Spleen (tissue), 11 donors: ENCODE data around the gene SEC24D. TPM values are rescaled to one million over a fixed set of nuclear protein-coding genes. Genes with fewer than 3 reads are reported as not detected.

Source experiments
- DNase-seq: peaks from one replicate; pipeline ENCODE4 v3.0.0-alpha.2; 2020
- H3K27ac ChIP-seq, 8 donors: fragments of 200-600 bp; sonication (generic) in 7 of 8; 1 replicate in 4 of 8; 2 replicates in 4 of 8; pipeline versions ENCODE4 v1.5.0 to v1.8.0; 2016 to 2021; ENCODE audit warnings: inconsistent platforms in 4 of 8, mild to moderate bottlenecking in 4 of 8, moderate library complexity in 1 of 8
- H3K27me3 ChIP-seq, 7 donors: fragments of 200-600 bp; sonication (generic) in 6 of 7; replicated peaks in 1 of 7; 1 replicate in 4 of 7; 2 replicates in 3 of 7; pipeline versions ENCODE4 v1.5.0 to v1.8.0; 2016 to 2021; ENCODE audit warnings: inconsistent platforms in 3 of 7, mild to moderate bottlenecking in 1 of 7
- H3K36me3 ChIP-seq, 6 donors: fragments of 200-600 bp; sonication (generic) in 5 of 6; 1 replicate in 4 of 6; 2 replicates in 2 of 6; pipeline versions ENCODE4 v1.5.0 to v1.8.0; 2016 to 2021; ENCODE audit warnings: inconsistent platforms in 2 of 6
- H3K4me1 ChIP-seq, 6 donors: fragments of 200-600 bp; sonication (generic) in 5 of 6; 1 replicate in 3 of 6; 2 replicates in 3 of 6; pipeline versions ENCODE4 v1.5.0 to v1.8.0; 2016 to 2021; ENCODE audit warnings: inconsistent platforms in 3 of 6
- H3K4me3 ChIP-seq, 8 donors: fragments of 200-600 bp; sonication (generic) in 7 of 8; 1 replicate in 4 of 8; 2 replicates in 4 of 8; pipeline versions ENCODE4 v1.5.0 to v1.8.0; 2016 to 2021; ENCODE audit warnings: inconsistent platforms in 4 of 8, mild to moderate bottlenecking in 4 of 8, moderate library complexity in 2 of 8
- H3K9me3 ChIP-seq, 8 donors: fragments of 200-600 bp; sonication (generic) in 7 of 8; 1 replicate in 4 of 8; 2 replicates in 4 of 8; pipeline versions ENCODE4 v1.5.0 to v1.8.0; 2016 to 2021; ENCODE audit warnings: inconsistent platforms in 4 of 8
- POLR2A ChIP-seq, 3 donors: fragments of 450-650 bp; IDR thresholded peaks; one replicate each; pipeline ENCODE4 v1.5.1; 2017; ENCODE audit warnings: antibody characterized with exemption in 3 of 3, mild to moderate bottlenecking in 1 of 3
- POLR2AphosphoS5 ChIP-seq, 3 donors: sonication (generic); formaldehyde crosslinking; IDR thresholded peaks; one replicate each; pipeline ENCODE4 v1.5.1; 2017; ENCODE audit warnings: antibody characterized with exemption in 3 of 3
- WGBS, 5 donors: extraction: QIAGEN DNeasy Blood & Tissue Kit in 3 of 5; methylation state at CpG; one replicate each; pipeline versions ENCODE4 v1.1.5 to v1.1.7; 2013 to 2018; 5-methylcytosine and 5-hydroxymethylcytosine counted together
- intact Hi-C: fragments of 100-400 bp; cut with DNase I; formaldehyde crosslinking; loops from one replicate; pipeline ENCODE4 v1.15.0; 2023; ENCODE audit warnings: low total_unique reads
- polyA plus RNA-seq, 3 donors: library from polyadenylated mRNA; stranded (reverse); fragments of 200-250 nt; gene quantifications; one replicate each; pipeline ENCODE4 v1.2.1, GENCODE V29; 2013
- total RNA-seq, 7 donors: library from RNA; depleted of rRNA in 3 of 7; stranded (reverse); fragments of >200 nt in 3 of 7; fragmentation: NEBNext Ultra II Directional in 4 of 7; extraction: Animal tissue kit (Norgen Biotek cat#: 25700) in 4 of 7; gene quantifications; one replicate each; pipeline versions ENCODE4 v1.1.0 to v1.2.1, GENCODE V29; 2016 to 2021
- TF ChIP-seq, protein P1 (sequence below), 11 experiments: fragments of 200-600 bp in 7 of 11; fragments of 450-650 bp in 4 of 11; sonication (generic) in 4 of 11; IDR thresholded peaks in 8 of 11; conservative IDR thresholded peaks in 3 of 11; 1 replicate in 7 of 11; 2 replicates in 4 of 11; pipeline versions ENCODE4 v1.4.0 to v1.8.0; 2016 to 2021; ENCODE audit warnings: antibody characterized with exemption in 11 of 11, inconsistent platforms in 4 of 11, mild to moderate bottlenecking in 1 of 11
- donor health status: healthy with polysubstance abuse.
- donor health status: DM: no; HTN: no; CAD: no; lungs with moderate emphysema.
- donor health status: DM: no; HTN: no; CAD: no.
- donor health status: Bipolar disorder and iron deficiency.
- donor health status: healthy.
- donor health status: DM: no; HTN: no; CAD: no.
- donor health status: DM: yes; HTN: yes; CAD: no.

SEC24D gene
- total and polyA plus RNA-seq, 10 donors: 5.2 to 75.8 (median 55.2) TPM

DNA sequence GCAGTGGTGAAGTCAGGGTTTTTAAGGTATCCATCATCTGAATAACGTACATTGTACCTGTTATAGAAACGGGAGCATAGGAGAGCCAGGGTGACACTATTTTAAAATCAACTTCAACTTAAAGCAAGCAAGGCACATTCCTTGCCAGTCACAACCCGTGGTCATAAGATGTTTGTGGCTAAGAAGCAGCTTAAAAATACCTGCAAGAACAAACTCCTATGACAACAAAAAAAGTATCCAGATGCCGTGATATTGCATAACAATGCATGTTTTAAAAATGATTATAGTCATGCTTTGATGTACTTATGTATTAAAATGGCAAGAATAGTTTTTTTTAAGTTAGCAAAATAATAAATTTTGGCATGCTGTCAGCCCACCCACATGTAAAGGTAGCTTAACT is 36.3 kb upstream of the SEC24D start:
- H3K36me3 ChIP-seq: no peaks in the 10 kb centered on the region
- DNase-seq: no peak
- no peak overlapping the region for H3K27ac ChIP-seq
- H3K27me3 ChIP-seq: no peaks in the 10 kb centered on the region
- no peaks in the 10 kb centered on the region for H3K4me1 ChIP-seq
- H3K4me3 ChIP-seq: no peak overlapping the region
- intact Hi-C loops: no loop called here
- H3K9me3 ChIP-seq: no peaks in the 10 kb centered on the region
- WGBS, 5 donors: 79 to 90% (median 89%) methylated on average over 4 of the region's 4 CpGs
- TF ChIP-seq POLR2AphosphoS5 (IDR thresholded peaks at IDR 0.05) (no peak), POLR2A (IDR thresholded peaks at IDR 0.05) (no peak)
- TF ChIP-seq, protein P1, sequence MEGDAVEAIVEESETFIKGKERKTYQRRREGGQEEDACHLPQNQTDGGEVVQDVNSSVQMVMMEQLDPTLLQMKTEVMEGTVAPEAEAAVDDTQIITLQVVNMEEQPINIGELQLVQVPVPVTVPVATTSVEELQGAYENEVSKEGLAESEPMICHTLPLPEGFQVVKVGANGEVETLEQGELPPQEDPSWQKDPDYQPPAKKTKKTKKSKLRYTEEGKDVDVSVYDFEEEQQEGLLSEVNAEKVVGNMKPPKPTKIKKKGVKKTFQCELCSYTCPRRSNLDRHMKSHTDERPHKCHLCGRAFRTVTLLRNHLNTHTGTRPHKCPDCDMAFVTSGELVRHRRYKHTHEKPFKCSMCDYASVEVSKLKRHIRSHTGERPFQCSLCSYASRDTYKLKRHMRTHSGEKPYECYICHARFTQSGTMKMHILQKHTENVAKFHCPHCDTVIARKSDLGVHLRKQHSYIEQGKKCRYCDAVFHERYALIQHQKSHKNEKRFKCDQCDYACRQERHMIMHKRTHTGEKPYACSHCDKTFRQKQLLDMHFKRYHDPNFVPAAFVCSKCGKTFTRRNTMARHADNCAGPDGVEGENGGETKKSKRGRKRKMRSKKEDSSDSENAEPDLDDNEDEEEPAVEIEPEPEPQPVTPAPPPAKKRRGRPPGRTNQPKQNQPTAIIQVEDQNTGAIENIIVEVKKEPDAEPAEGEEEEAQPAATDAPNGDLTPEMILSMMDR (IDR thresholded peaks at IDR 0.05 in 8 of 11, conservative IDR thresholded peaks at IDR 0.05 in 3 of 11): no peak

- Histone ChIP-seq H3K4me1 (peaks cover 0 to 9% (median 2%) of the 10 kb centered on the region in 6 donors), H3K4me3 (no peak overlapping the region), H3K27me3 (no peaks in the 10 kb centered on the region), H3K36me3 (no peaks in the 10 kb centered on the region), H3K27ac (no peak overlapping the region), H3K9me3 (no peaks in the 10 kb centered on the region)
- intact Hi-C loops: no loop called here
- no peak for DNase-seq
- TF ChIP-seq POLR2A (IDR thresholded peaks at IDR 0.05) (no peak), POLR2AphosphoS5 (IDR thresholded peaks at IDR 0.05) (no peak)
- TF ChIP-seq, protein P1 (IDR thresholded peaks at IDR 0.05 in 8 of 11, conservative IDR thresholded peaks at IDR 0.05 in 3 of 11): no peak
- WGBS, 5 donors: 48 to 74% (median 68%) methylated on average over 2 of the region's 2 CpGs
These were observed 33.9 kb upstream of the SEC24D start for GRCh38 chr4:118869808-118870342.

- Histone ChIP-seq H3K36me3 (no peaks in the 10 kb centered on the region), H3K9me3 (no peaks in the 10 kb centered on the region), H3K27ac (no peak overlapping the region), H3K27me3 (no peaks in the 10 kb centered on the region), H3K4me3 (no peak overlapping the region), H3K4me1 (peaks cover 0 to 9% (median 2%) of the 10 kb centered on the region in 6 donors)
- WGBS, 5 donors: 81 to 96% (median 94%) methylated on average over 3 of the region's 3 CpGs
- TF ChIP-seq, protein P1 (IDR thresholded peaks at IDR 0.05 in 8 of 11, conservative IDR thresholded peaks at IDR 0.05 in 3 of 11): no peak
- TF ChIP-seq POLR2AphosphoS5 (IDR thresholded peaks at IDR 0.05) (no peak), POLR2A (IDR thresholded peaks at IDR 0.05) (no peak)
- DNase-seq: no peak
- intact Hi-C loops: no loop called here
These were observed 31.6 kb upstream of the SEC24D start for GRCh38 chr4:118867311-118868067.

DNA sequence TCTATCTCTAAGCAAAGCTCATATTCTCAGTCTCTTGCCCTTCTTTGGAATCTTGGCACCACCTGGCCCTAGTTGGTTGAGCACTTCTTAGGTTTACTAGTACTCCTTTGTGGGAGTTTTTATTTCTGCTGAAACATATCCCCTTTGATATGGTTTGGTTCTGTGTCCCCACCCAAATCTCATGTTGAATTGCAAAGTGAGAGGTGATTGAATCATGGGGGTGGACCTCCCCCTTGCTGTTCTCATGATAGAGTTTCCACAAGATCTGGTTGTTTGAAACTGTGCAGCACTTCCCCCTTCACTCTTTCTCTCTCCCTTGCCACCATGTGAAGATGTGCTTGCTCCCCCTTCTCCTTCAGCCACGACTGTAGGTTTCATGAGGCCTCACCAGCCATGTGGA is 30.5 kb upstream of the SEC24D start:
- H3K27me3 ChIP-seq: no peaks in the 10 kb centered on the region
- no peak for DNase-seq
- peaks cover 0 to 9% (median 2%) of the 10 kb centered on the region in 6 donors for H3K4me1 ChIP-seq
- H3K9me3 ChIP-seq: no peaks in the 10 kb centered on the region
- TF ChIP-seq, protein P1 (IDR thresholded peaks at IDR 0.05 in 8 of 11, conservative IDR thresholded peaks at IDR 0.05 in 3 of 11): no peak
- TF ChIP-seq POLR2A (IDR thresholded peaks at IDR 0.05) (no peak), POLR2AphosphoS5 (IDR thresholded peaks at IDR 0.05) (no peak)
- WGBS, 5 donors: 48 to 67% (median 57%) methylated on average over 1 of the region's 1 CpG
- no peak overlapping the region for H3K4me3 ChIP-seq
- intact Hi-C loops: no loop called here
- no peak overlapping the region for H3K27ac ChIP-seq
- H3K36me3 ChIP-seq: no peaks in the 10 kb centered on the region
